Right lobe of liver (tissue), 4 donors: Measurements from ENCODE around the gene NLRP3.

Experiments
- CTCF ChIP-seq, 4 donors: fragments of 200-600 bp in 3 of 4; fragments of 450-650 bp in 1 of 4; IDR thresholded peaks; one replicate each; pipeline versions ENCODE4 v1.5.1 to v1.8.0; 2016 to 2022; ENCODE audit warnings: antibody characterized with exemption in 4 of 4, mild to moderate bottlenecking in 2 of 4
- POLR2A ChIP-seq: fragments of 450-650 bp; IDR thresholded peaks from one replicate; pipeline ENCODE4 v1.6.1; 2017; ENCODE audit warnings: antibody characterized with exemption, mild to moderate bottlenecking
- donor health status: DM: no; HTN: no; CAD: no.
- donor health status: DM: no; HTN: no; CAD: no.
- donor health status: DM: no; HTN: yes; CAD: no.

- no peak for TF ChIP-seq CTCF (IDR thresholded peaks at IDR 0.05)
- no peak for TF ChIP-seq POLR2A
Observed at GRCh38 chr1:247456021-247456420, 40.0 kb downstream of the NLRP3 start.
